Measurements from ENCODE around the gene DAAM2. TPM values are rescaled to one million over a fixed set of nuclear protein-coding genes. Genes with fewer than 3 reads are reported as not detected.

DAAM2 gene
- total RNA-seq, result 36.9 and 37.4 TPM in 2 replicates

DNA sequence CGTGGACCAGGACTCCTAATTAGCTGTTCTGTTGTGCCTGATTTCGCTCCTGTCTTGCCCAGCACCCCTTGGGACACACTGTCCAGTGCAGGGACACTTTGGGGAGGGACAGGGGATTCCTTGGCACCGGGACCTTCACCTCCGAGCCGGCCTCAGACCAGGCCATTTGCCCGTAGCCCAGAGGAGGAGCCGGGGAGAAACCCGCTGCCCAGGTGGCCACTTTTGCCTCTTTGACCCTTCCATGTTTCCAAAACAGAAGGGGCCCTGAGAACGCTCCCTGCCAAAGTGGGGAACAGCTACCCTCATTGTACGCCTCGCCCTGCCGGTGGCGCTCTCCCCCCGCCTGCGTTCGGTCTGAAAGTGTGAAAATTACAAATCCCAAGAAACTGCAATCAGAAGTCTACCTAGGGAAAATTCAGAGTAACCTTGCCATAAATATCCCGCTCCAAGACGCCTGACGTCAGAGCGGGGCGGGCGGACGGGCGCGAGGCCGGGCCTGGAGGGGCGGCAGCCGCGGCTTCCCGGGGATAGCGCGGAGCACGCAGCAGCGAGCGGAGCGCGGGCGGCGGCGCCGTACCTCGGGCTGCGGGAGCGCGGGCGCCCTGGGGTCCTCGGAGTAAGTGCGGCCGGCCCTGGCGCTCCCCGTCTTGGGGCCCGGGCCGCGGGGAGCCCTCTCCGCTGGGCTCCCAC is at the start of gene DAAM2:
DAAM2 (plus strand) TSS at position 527 of the 690 bp plus-strand sequence. CDS start 63,927 bp downstream, outside the sequence.

DNA sequence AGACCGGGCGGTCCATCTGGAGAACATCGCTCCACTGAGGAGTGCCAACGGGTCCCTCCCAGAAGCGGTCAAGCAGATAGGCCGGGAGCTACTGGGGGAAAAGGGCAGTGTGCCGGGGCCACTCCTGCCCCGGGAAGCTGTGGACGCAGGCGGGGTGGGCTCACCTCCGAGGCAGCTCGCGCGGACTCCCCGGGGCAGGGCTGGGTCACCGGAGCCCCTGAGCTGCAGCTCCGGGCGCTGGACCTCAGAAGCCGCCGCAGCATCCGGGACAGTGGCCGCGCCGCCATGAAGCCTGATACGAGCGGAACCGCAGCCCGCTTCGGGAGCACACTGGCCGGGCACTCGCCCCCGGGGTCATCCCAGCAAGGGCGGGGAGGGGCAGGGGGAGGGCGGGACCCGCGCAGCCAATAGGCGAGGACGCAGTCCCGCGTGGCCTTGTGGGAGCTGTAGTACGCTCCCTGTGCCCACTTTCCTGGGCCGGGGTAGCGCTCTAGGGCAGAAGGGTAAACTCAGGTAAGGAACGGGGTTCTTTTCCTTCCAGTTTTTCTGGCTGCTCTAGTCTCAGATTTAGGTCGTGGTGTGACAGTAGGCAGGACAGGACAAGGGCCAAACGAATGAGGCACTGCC is 142.1 kb downstream of the DAAM2 start, which contains the start of gene MOCS1:
MOCS1 (minus strand) TSS at position 332 of the 627 bp plus-strand sequence; CDS start at position 287, 45 bp downstream.

Other genes starting within 250 kb of the DAAM2 start
- under 0.01 and 0.28 TPM in 2 replicates for gene KIF6, start 67.0 kb upstream of the DAAM2 start, total RNA-seq
- gene MOCS1, start 142.1 kb downstream of the DAAM2 start, total RNA-seq, result 21.7 and 28.2 TPM in 2 replicates

Data from regular cardiac myocyte (primary cell).